NB4 (cell line): ENCODE results near the gene MSH3.

Experiments
- CTCF ChIP-seq: IDR thresholded peaks from one replicate; pipeline ENCODE4 v1.5.1; 2012; ENCODE audit warnings: low read depth, low read length
- MAX ChIP-seq: IDR thresholded peaks from 2 replicates; pipeline ENCODE4 v1.6.1; 2011; ENCODE audit warnings: low read depth, low read length
- MYC ChIP-seq: IDR thresholded peaks from 2 replicates; pipeline ENCODE4 v1.6.1; 2011; ENCODE audit warnings: low read depth, low read length

- TF ChIP-seq CTCF: no peak
- TF ChIP-seq MAX: no peak
- TF ChIP-seq MYC: no peak
Measured at GRCh38 chr5:80755626-80756025, 101.2 kb downstream of the MSH3 start.
